ENCODE measurements around the gene SCAANT1. TPM values are rescaled to one million over a fixed set of nuclear protein-coding genes. Genes with fewer than 3 reads are reported as not detected.

Gene SCAANT1
- total RNA-seq, 2 donors from 2014 or later = not detected

DNA sequence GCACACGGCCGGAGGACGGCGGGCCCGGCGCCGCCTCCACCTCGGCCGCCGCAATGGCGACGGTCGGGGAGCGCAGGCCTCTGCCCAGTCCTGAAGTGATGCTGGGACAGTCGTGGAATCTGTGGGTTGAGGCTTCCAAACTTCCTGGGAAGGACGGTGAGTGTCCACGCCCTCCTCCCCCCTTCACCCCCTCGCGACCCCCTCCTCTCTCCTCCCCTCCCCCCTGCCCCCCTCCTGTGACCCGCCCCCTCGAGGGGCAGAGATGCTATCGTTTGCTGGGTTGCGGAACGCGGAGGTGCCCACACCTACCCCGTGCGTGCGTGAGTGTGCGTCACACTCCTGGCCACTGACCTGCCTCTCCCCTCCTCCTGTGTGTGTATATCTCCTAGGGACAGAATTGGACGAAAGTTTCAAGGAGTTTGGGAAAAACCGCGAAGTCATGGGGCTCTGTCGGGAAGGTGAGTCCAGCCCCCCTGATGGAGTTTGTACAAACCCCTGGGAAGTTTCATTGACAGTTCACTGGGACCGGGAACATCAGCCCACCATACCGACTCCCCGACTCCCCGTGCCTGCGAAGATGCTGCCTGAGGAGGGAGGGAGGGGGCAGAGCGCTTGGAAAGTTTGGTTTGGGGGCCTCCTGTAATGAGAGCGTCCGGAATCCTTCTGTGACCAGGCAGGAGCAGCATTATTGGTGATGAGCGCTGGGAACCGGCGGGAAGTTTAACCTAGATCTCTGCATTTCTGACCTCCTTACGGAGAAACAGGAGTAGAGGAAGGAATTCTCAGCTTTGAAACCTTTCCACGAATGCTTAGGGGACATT is 795 bp upstream of the SCAANT1 start:
- Mint-ChIP-seq H3K36me3 (ENCODE audit: low read depth) (peaks cover 42% of the 10 kb centered on the region), H3K27ac (peak overlapping the region; percentile 91), H3K4me3 (peak overlapping the region; percentile 74), H3K4me1 (peaks cover 21% of the 10 kb centered on the region), H3K27me3 (ENCODE audit: insufficient read depth) (peaks cover 5% of the 10 kb centered on the region), H3K9me3 (peaks cover 2% of the 10 kb centered on the region)
- TF ChIP-seq, protein P1, sequence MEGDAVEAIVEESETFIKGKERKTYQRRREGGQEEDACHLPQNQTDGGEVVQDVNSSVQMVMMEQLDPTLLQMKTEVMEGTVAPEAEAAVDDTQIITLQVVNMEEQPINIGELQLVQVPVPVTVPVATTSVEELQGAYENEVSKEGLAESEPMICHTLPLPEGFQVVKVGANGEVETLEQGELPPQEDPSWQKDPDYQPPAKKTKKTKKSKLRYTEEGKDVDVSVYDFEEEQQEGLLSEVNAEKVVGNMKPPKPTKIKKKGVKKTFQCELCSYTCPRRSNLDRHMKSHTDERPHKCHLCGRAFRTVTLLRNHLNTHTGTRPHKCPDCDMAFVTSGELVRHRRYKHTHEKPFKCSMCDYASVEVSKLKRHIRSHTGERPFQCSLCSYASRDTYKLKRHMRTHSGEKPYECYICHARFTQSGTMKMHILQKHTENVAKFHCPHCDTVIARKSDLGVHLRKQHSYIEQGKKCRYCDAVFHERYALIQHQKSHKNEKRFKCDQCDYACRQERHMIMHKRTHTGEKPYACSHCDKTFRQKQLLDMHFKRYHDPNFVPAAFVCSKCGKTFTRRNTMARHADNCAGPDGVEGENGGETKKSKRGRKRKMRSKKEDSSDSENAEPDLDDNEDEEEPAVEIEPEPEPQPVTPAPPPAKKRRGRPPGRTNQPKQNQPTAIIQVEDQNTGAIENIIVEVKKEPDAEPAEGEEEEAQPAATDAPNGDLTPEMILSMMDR (conservative IDR thresholded peaks at IDR 0.05) = no peak
- Histone ChIP-seq H3K9me3 (ENCODE audit: control insufficient read depth, low read length) (no peaks in the 10 kb centered on the region), H3K27me3 (ENCODE audit: control insufficient read depth, insufficient read depth, low read length, poor library complexity, severe bottlenecking) (no peaks in the 10 kb centered on the region), H3K27ac (ENCODE audit: low read depth, low read length) (no peak overlapping the region), H3K9ac (ENCODE audit: extremely low read depth, low read length, poor library complexity, severe bottlenecking) (peak overlapping the region; percentile 47), H3K4me1 (ENCODE audit: control insufficient read depth, insufficient read depth, low read length) (peaks cover 6% of the 10 kb centered on the region), H3K36me3 (ENCODE audit: control insufficient read depth, insufficient read depth, low read length) (peaks cover 43% of the 10 kb centered on the region), H3K4me3 (ENCODE audit: low read length) (peak overlapping the region; percentile 79)
- peak; percentile 76 for DNase-seq
- WGBS, 2 experiments (ENCODE audit: insufficient coverage in 1 of 2, insufficient read length in 1 of 2) = 8 to 18% methylated on average over 7 to 41 of the region's 46 CpGs

DNA sequence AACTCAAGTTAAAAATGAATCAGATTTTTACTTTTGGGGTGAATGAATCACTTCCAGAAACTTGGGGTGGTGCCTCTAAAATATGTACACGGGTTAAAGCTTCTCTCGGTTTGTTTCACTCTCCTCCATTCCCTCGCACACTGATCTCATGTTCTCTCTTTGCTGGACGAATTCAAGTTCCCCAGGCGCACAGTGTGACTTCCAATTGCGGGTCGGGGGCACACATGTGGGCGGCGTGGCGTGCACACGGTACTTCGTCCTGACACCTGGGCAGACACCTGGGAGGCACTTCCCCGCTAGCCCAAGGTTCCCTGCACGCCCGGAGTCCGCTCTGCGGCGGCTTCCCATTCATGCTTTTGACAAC is 692 bp downstream of the SCAANT1 start:
- peaks cover 16% of the 10 kb centered on the region for H3K4me1 Mint-ChIP-seq
- peaks cover 8% of the 10 kb centered on the region for H3K4me1 ChIP-seq (ENCODE audit: control insufficient read depth, insufficient read depth, low read length)
- H3K27ac Mint-ChIP-seq = peak overlapping the region; percentile 86
- peak overlapping the region; percentile 89 for H3K4me3 ChIP-seq (ENCODE audit: low read length)
- H3K4me3 Mint-ChIP-seq = peak overlapping the region; percentile 74
- peaks cover 29% of the 10 kb centered on the region for H3K36me3 Mint-ChIP-seq (ENCODE audit: low read depth)
- DNase-seq = no peak
- H3K27ac ChIP-seq (ENCODE audit: low read depth, low read length) = no peak overlapping the region
- peak overlapping the region; percentile 74 for H3K9ac ChIP-seq (ENCODE audit: extremely low read depth, low read length, poor library complexity, severe bottlenecking)
- WGBS, 2 experiments (ENCODE audit: insufficient coverage in 1 of 2, insufficient read length in 1 of 2) = 1 to 2% methylated on average over 13 to 18 of the region's 18 CpGs
- no peaks in the 10 kb centered on the region for H3K9me3 ChIP-seq (ENCODE audit: control insufficient read depth, low read length)
- TF ChIP-seq, protein P1 (conservative IDR thresholded peaks at IDR 0.05) = no peak
- peaks cover 28% of the 10 kb centered on the region for H3K36me3 ChIP-seq (ENCODE audit: control insufficient read depth, insufficient read depth, low read length)
- H3K27me3 ChIP-seq (ENCODE audit: control insufficient read depth, insufficient read depth, low read length, poor library complexity, severe bottlenecking) = no peaks in the 10 kb centered on the region
- H3K9me3 Mint-ChIP-seq = no peaks in the 10 kb centered on the region
- H3K27me3 Mint-ChIP-seq (ENCODE audit: insufficient read depth) = peaks cover 5% of the 10 kb centered on the region

DNA sequence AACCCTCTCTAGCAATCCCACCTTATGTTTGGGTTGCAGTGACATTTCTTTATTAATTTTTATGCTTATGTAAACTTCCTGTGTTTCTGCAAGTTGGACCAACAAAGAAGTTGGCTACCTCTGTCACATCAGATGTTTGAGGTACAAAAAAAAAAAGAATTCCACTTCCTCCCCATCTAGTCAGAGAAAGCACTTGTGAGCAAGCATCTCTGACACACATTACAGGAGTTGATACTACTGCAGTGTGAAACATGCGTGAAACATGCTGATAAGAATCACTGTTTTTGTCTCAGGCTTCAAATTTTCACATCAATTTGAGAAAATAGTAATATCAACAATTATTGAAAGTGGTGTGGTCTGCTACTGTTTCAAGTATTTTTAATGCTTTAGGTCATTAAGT is 1.3 kb downstream of the SCAANT1 start:
- Mint-ChIP-seq H3K36me3 (ENCODE audit: low read depth) (peaks cover 23% of the 10 kb centered on the region), H3K4me1 (peaks cover 16% of the 10 kb centered on the region), H3K9me3 (no peaks in the 10 kb centered on the region), H3K27me3 (ENCODE audit: insufficient read depth) (peaks cover 5% of the 10 kb centered on the region), H3K4me3 (peak overlapping the region; percentile 74), H3K27ac (no peak overlapping the region)
- TF ChIP-seq, protein P1 (conservative IDR thresholded peaks at IDR 0.05) = no peak
- DNase-seq = no peak
- no peak overlapping the region for H3K27ac ChIP-seq (ENCODE audit: low read depth, low read length)
- WGBS, 2 experiments (ENCODE audit: insufficient coverage in 1 of 2, insufficient read length in 1 of 2) = 88 to 100% methylated on average over 1 of the region's 1 CpG
- H3K27me3 ChIP-seq (ENCODE audit: control insufficient read depth, insufficient read depth, low read length, poor library complexity, severe bottlenecking) = no peaks in the 10 kb centered on the region
- peak overlapping the region; percentile 89 for H3K4me3 ChIP-seq (ENCODE audit: low read length)
- H3K9ac ChIP-seq (ENCODE audit: extremely low read depth, low read length, poor library complexity, severe bottlenecking) = peak overlapping the region; percentile 74
- no peaks in the 10 kb centered on the region for H3K9me3 ChIP-seq (ENCODE audit: control insufficient read depth, low read length)
- peaks cover 27% of the 10 kb centered on the region for H3K36me3 ChIP-seq (ENCODE audit: control insufficient read depth, insufficient read depth, low read length)
- H3K4me1 ChIP-seq (ENCODE audit: control insufficient read depth, insufficient read depth, low read length) = peaks cover 8% of the 10 kb centered on the region

Data from endodermal cell (in vitro differentiated cells).